ENCODE measurements around the gene MALAT1.

MALAT1 gene

GRCh38 chr11:65501186-65501471 lies 2.3 kb downstream of the MALAT1 start:
- DNase-seq (ENCODE audit: low read depth) = no peak
- no peak for TF ChIP-seq CTCF (IDR thresholded peaks at IDR 0.05; ENCODE audit: insufficient read depth, low read depth, low read length, missing control alignments)
- peak overlapping the region; percentile 72 for H3K4me3 ChIP-seq (ENCODE audit: low read depth, low read length)

- peak; percentile 55 for DNase-seq (ENCODE audit: low read depth)
- peak overlapping the region; percentile 72 for H3K4me3 ChIP-seq (ENCODE audit: low read depth, low read length)
- TF ChIP-seq CTCF (IDR thresholded peaks at IDR 0.05; ENCODE audit: insufficient read depth, low read depth, low read length, missing control alignments) = no peak
Measured at GRCh38 chr11:65501472-65502273, 2.8 kb downstream of the MALAT1 start.

- TF ChIP-seq CTCF (IDR thresholded peaks at IDR 0.05; ENCODE audit: insufficient read depth, low read depth, low read length, missing control alignments) = no peak
- no peak for DNase-seq (ENCODE audit: low read depth)
- peak overlapping the region; percentile 72 for H3K4me3 ChIP-seq (ENCODE audit: low read depth, low read length)
Measured at GRCh38 chr11:65502274-65502554, 3.4 kb downstream of the MALAT1 start.

- H3K4me3 ChIP-seq (ENCODE audit: low read depth, low read length) = peak overlapping the region; percentile 72
- peak; percentile 63 for DNase-seq (ENCODE audit: low read depth)
- no peak for TF ChIP-seq CTCF (IDR thresholded peaks at IDR 0.05; ENCODE audit: insufficient read depth, low read depth, low read length, missing control alignments)
Measured at GRCh38 chr11:65502555-65503367, 3.9 kb downstream of the MALAT1 start.

- DNase-seq (ENCODE audit: low read depth) = no peak
- TF ChIP-seq CTCF (IDR thresholded peaks at IDR 0.05; ENCODE audit: insufficient read depth, low read depth, low read length, missing control alignments) = no peak
- peak overlapping the region; percentile 72 for H3K4me3 ChIP-seq (ENCODE audit: low read depth, low read length)
Measured at GRCh38 chr11:65503368-65503948, 4.6 kb downstream of the MALAT1 start.

- peak overlapping the region; percentile 72 for H3K4me3 ChIP-seq (ENCODE audit: low read depth, low read length)
- TF ChIP-seq CTCF (IDR thresholded peaks at IDR 0.05; ENCODE audit: insufficient read depth, low read depth, low read length, missing control alignments) = no peak
- no peak for DNase-seq (ENCODE audit: low read depth)
Measured at GRCh38 chr11:65503949-65504673, 5.3 kb downstream of the MALAT1 start.
